ENCODE data around the gene INMT. TPM values are rescaled to one million over a fixed set of nuclear protein-coding genes. Genes with fewer than 3 reads are reported as not detected.

INMT gene
- total and polyA plus RNA-seq, 2 donors (not counting 1 experiment from before 2014, with no cell fraction given): 0.15 TPM; not detected in 1

DNA sequence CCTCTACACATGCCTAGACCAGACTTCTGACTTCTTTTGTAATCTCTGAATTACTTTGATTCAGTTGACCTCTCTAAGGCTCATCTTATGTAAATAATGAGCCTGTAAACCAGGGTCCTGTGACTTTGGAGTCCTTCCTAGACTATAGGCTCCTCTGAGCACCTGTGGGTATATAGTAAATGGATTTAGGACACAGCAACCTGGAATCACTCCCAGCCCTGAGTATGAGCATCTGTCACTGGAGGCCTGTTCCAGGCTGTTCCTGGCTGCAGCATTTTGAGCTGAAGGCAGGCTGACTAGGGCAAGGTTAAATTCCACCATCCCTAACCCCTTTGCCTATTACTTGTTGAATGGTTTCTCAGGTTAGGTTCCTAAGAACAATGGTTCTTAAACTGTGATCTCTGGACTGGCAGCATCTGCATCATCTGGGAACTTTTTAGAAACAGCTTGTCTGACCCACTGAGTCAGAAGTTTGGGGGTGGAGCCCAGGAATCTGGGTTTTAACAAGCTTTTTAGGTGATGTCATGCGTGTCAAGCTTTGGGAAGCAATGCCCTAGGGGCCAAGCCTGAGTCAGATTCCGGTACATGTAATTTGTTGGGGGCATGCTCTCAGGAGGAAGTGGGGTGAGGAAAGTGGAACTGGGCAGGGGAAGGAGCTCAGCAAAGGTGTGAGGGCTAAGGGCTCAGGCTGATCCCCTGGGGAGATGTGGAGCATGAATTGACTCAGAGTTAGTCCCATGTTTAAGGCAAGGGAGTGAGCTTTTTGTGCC, 47.5 kb downstream of the INMT start:
- Histone ChIP-seq H3K27ac (ENCODE audit: low read length in 2 of 2) (no peak overlapping the region), H3K4me1 (ENCODE audit: control insufficient read depth in 2 of 2, insufficient read depth in 2 of 2, low read length in 2 of 2) (peaks cover 0 to 15% of the 10 kb centered on the region in 2 donors), H4K20me1 (ENCODE audit: control insufficient read depth, insufficient read depth, low read length, poor library complexity, severe bottlenecking) (no peaks in the 10 kb centered on the region), H3K9ac (ENCODE audit: low read length) (no peak overlapping the region), H3K9me3 (ENCODE audit: control extremely low read depth in 1 of 3, control insufficient read depth in 2 of 3, insufficient read depth in 1 of 3, low read length in 2 of 3) (no peaks in the 10 kb centered on the region), H3K36me3 (replicated peaks in 1 of 2; ENCODE audit: control extremely low read depth in 1 of 2, control insufficient read depth in 1 of 2, extremely low read depth in 1 of 2, insufficient read depth in 2 of 2, low read length in 1 of 2) (no peaks in the 10 kb centered on the region), H3K27me3 (replicated peaks in 1 of 4; ENCODE audit: control extremely low read depth in 1 of 4, control insufficient read depth in 3 of 4, insufficient read depth in 4 of 4, low read length in 3 of 4) (no peaks in the 10 kb centered on the region), H2AFZ (ENCODE audit: insufficient read depth, low read depth, low read length, poor library complexity, severe bottlenecking) (no peak overlapping the region), H3K4me3 (ENCODE audit: control extremely low read depth in 1 of 5, extremely low read depth in 1 of 5, insufficient read depth in 1 of 5, low read depth in 2 of 5, low read length in 4 of 5) (no peak overlapping the region), H3K4me2 (replicated peaks; ENCODE audit: low read depth, low read length, poor library complexity, severe bottlenecking) (no peak overlapping the region), H3K79me2 (ENCODE audit: control insufficient read depth, insufficient read depth, low read length) (no peaks in the 10 kb centered on the region)
- ChIA-PET POLR2A (no interaction called here), CTCF (interaction anchor here (0.8 to 2.2 kb wide), 4 partner anchors 15 to 323 kb away, joined by 3 to 9 read pairs (median 3); no protein-coding TSS in a partner anchor)
- no peaks in the 10 kb centered on the region for H3K9me3 Mint-ChIP-seq (ENCODE audit: insufficient read depth)
- peak; percentile 13 for DNase-seq
- H3K27me3 Mint-ChIP-seq: no peaks in the 10 kb centered on the region
- H3K4me3 Mint-ChIP-seq: no peak overlapping the region
- ATAC-seq (ENCODE audit: low read depth): peak; percentile 49
- H3K27ac Mint-ChIP-seq: no peak overlapping the region
- intact Hi-C loops (cut with micrococcal nuclease): no loop called here
- peaks cover 24% of the 10 kb centered on the region for H3K4me1 Mint-ChIP-seq
- WGBS (ENCODE audit: insufficient coverage): 64% methylated on average over 2 of the region's 2 CpGs
- TF ChIP-seq, protein P1, sequence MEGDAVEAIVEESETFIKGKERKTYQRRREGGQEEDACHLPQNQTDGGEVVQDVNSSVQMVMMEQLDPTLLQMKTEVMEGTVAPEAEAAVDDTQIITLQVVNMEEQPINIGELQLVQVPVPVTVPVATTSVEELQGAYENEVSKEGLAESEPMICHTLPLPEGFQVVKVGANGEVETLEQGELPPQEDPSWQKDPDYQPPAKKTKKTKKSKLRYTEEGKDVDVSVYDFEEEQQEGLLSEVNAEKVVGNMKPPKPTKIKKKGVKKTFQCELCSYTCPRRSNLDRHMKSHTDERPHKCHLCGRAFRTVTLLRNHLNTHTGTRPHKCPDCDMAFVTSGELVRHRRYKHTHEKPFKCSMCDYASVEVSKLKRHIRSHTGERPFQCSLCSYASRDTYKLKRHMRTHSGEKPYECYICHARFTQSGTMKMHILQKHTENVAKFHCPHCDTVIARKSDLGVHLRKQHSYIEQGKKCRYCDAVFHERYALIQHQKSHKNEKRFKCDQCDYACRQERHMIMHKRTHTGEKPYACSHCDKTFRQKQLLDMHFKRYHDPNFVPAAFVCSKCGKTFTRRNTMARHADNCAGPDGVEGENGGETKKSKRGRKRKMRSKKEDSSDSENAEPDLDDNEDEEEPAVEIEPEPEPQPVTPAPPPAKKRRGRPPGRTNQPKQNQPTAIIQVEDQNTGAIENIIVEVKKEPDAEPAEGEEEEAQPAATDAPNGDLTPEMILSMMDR (IDR thresholded peaks at IDR 0.05): no peak
- no peak for TF ChIP-seq EZH2 (IDR thresholded peaks at IDR 0.05; ENCODE audit: borderline replicate concordance, insufficient read depth, low read depth, low read length, poor library complexity, severe bottlenecking)

DNA sequence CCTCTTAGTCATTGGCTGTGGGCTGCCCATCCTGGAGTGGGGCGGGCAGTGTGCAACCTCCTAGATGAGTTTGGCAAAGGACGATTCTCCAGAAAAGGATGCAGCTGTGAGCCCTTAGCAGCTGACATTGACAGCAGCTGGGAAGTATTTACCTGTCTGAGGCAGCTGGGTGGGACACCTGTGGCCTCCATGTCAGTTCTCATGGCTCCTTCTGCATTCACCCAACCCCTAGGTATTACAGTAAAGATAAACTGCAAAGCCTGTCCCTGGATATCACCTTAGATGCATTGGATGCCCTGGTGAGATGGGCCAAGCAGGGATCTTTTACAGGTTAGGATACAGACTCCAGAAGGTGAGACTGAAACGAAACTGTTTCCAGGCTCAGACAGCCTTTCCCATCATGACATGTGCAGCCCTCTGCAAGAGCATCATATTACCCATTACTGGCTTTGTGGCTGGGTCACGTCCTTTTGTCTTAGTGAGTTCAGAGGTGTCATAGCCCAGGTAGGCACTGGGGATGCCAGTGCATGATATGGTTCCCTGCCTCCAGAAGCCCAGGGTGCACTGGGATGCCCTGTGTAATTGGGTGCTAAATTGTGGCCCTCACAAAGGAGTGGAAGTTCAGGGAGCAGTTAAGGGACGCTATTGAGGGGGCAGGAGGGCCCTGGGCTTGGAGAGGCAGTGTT, 48.2 kb downstream of the INMT start:
- H4K20me1 ChIP-seq (ENCODE audit: control insufficient read depth, insufficient read depth, low read length, poor library complexity, severe bottlenecking): no peaks in the 10 kb centered on the region
- CTCF ChIA-PET: interaction anchor here (1.1 to 2.2 kb wide), 2 partner anchors 14 to 322 kb away, joined by 3 to 9 read pairs; no protein-coding TSS in a partner anchor

More for the DNA sequence above, 48.2 kb downstream of the INMT start:
- intact Hi-C loops (cut with micrococcal nuclease): no loop called here
- Histone ChIP-seq H3K4me2 (replicated peaks; ENCODE audit: low read depth, low read length, poor library complexity, severe bottlenecking) (no peak overlapping the region), H3K79me2 (ENCODE audit: control insufficient read depth, insufficient read depth, low read length) (no peaks in the 10 kb centered on the region), H2AFZ (ENCODE audit: insufficient read depth, low read depth, low read length, poor library complexity, severe bottlenecking) (no peak overlapping the region), H3K36me3 (replicated peaks in 1 of 2; ENCODE audit: control extremely low read depth in 1 of 2, control insufficient read depth in 1 of 2, extremely low read depth in 1 of 2, insufficient read depth in 2 of 2, low read length in 1 of 2) (no peaks in the 10 kb centered on the region), H3K9ac (ENCODE audit: low read length) (no peak overlapping the region), H3K4me1 (ENCODE audit: control insufficient read depth in 2 of 2, insufficient read depth in 2 of 2, low read length in 2 of 2) (peaks cover 0 to 15% of the 10 kb centered on the region in 2 donors), H3K9me3 (ENCODE audit: control extremely low read depth in 1 of 3, control insufficient read depth in 2 of 3, insufficient read depth in 1 of 3, low read length in 2 of 3) (no peaks in the 10 kb centered on the region), H3K4me3 (ENCODE audit: control extremely low read depth in 1 of 5, extremely low read depth in 1 of 5, insufficient read depth in 1 of 5, low read depth in 2 of 5, low read length in 4 of 5) (no peak overlapping the region), H3K27ac (ENCODE audit: low read length in 2 of 2) (no peak overlapping the region), H3K27me3 (replicated peaks in 1 of 4; ENCODE audit: control extremely low read depth in 1 of 4, control insufficient read depth in 3 of 4, insufficient read depth in 4 of 4, low read length in 3 of 4) (no peaks in the 10 kb centered on the region)
- H3K27ac Mint-ChIP-seq: no peak overlapping the region
- H3K4me3 Mint-ChIP-seq: no peak overlapping the region
- peaks cover 24% of the 10 kb centered on the region for H3K4me1 Mint-ChIP-seq
- TF ChIP-seq EZH2 (IDR thresholded peaks at IDR 0.05; ENCODE audit: borderline replicate concordance, insufficient read depth, low read depth, low read length, poor library complexity, severe bottlenecking): no peak
- TF ChIP-seq, protein P1 (IDR thresholded peaks at IDR 0.05): no peak
- ATAC-seq (ENCODE audit: low read depth) (no peak), DNase-seq (no peak)
- POLR2A ChIA-PET: no interaction called here
- 81% methylated on average over 3 of the region's 5 CpGs for WGBS (ENCODE audit: insufficient coverage)
- H3K9me3 Mint-ChIP-seq (ENCODE audit: insufficient read depth): no peaks in the 10 kb centered on the region
- H3K27me3 Mint-ChIP-seq: no peaks in the 10 kb centered on the region
